ENCODE measurements around the gene UBALD1. TPM values are rescaled to one million over a fixed set of nuclear protein-coding genes. Genes with fewer than 3 reads are reported as not detected.

UBALD1 gene
- total and polyA plus RNA-seq, 4 donors = 6.6 to 43.2 (median 29.4) TPM

- no peak for ATAC-seq (ENCODE audit: insufficient read depth, low FRiP score)
These were observed 8.3 kb downstream of the UBALD1 start for GRCh38 chr16:4606354-4606753.

DNA sequence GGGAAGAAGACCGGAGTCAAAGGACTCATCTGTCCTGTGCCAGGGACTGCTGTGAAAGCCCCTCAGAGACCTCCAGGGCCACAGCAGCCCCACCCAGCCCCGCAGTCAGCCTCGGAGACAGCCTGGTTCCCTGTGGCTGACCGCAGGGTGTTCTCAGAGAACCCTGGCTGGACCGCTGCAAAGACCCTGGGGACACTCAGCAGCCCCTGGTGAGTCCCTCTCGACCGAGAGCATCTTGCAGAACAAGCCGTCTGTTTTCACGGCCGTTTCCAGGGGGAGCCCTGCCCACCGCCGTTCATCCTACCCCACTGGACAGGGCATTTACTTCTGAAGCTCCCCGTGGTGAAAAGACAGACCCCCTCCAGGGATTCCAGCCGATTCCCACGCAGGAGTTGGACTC lies 10.3 kb downstream of the UBALD1 start:
- Histone ChIP-seq H3K4me1 (ENCODE audit: control insufficient read depth in 5 of 5, insufficient read depth in 5 of 5, low read length in 5 of 5) (peaks cover 0 to 17% (median 4%) of the 10 kb centered on the region in 5 donors), H3K27ac (ENCODE audit: low read depth in 1 of 2, low read length in 1 of 2) (no peak overlapping the region), H3K9me3 (ENCODE audit: control insufficient read depth in 4 of 4, insufficient read depth in 3 of 4, low read length in 3 of 4) (no peaks in the 10 kb centered on the region), H3K27me3 (ENCODE audit: control insufficient read depth in 3 of 3, insufficient read depth in 3 of 3, low read length in 2 of 3) (no peaks in the 10 kb centered on the region), H3K9ac (ENCODE audit: insufficient read depth in 1 of 2, low read length in 2 of 2) (no peak overlapping the region), H3K36me3 (ENCODE audit: control insufficient read depth in 4 of 4, insufficient read depth in 4 of 4, low read length in 4 of 4) (peaks cover 0 to 18% (median 0%) of the 10 kb centered on the region in 4 donors), H3K4me3 (no peak overlapping the region)
- no peak for TF ChIP-seq CTCF (IDR thresholded peaks at IDR 0.05; ENCODE audit: control extremely low read depth, extremely low read depth)
- 70 to 72% methylated on average over 13 to 15 of the region's 15 CpGs for WGBS, 2 donors
- ATAC-seq (ENCODE audit: insufficient read depth, low FRiP score) = no peak
- DNase-seq = no peak

More at GRCh38 chr16:4606354-4606753, 8.3 kb downstream of the UBALD1 start:
- Histone ChIP-seq H3K9ac (ENCODE audit: insufficient read depth in 1 of 2, low read length in 2 of 2) (no peak overlapping the region), H3K27ac (ENCODE audit: low read depth in 1 of 2, low read length in 1 of 2) (no peak overlapping the region), H3K4me3 (no peak overlapping the region), H3K9me3 (ENCODE audit: control insufficient read depth in 4 of 4, insufficient read depth in 3 of 4, low read length in 3 of 4) (no peaks in the 10 kb centered on the region), H3K27me3 (ENCODE audit: control insufficient read depth in 3 of 3, insufficient read depth in 3 of 3, low read length in 2 of 3) (no peaks in the 10 kb centered on the region), H3K36me3 (ENCODE audit: control insufficient read depth in 4 of 4, insufficient read depth in 4 of 4, low read length in 4 of 4) (peaks cover 0 to 25% (median 0%) of the 10 kb centered on the region in 4 donors), H3K4me1 (ENCODE audit: control insufficient read depth in 5 of 5, insufficient read depth in 5 of 5, low read length in 5 of 5) (peaks cover 0 to 12% (median 2%) of the 10 kb centered on the region in 5 donors)
- TF ChIP-seq CTCF (IDR thresholded peaks at IDR 0.05; ENCODE audit: control extremely low read depth, extremely low read depth) = no peak
- WGBS, 2 donors = 68 to 78% methylated on average over 9 of the region's 9 CpGs
- no peak for DNase-seq

GRCh38 chr16:4603624-4604170 lies 11.0 kb downstream of the UBALD1 start:
- Histone ChIP-seq H3K27ac (ENCODE audit: low read depth in 1 of 2, low read length in 1 of 2) (no peak overlapping the region), H3K9me3 (ENCODE audit: control insufficient read depth in 4 of 4, insufficient read depth in 3 of 4, low read length in 3 of 4) (no peaks in the 10 kb centered on the region), H3K27me3 (ENCODE audit: control insufficient read depth in 3 of 3, insufficient read depth in 3 of 3, low read length in 2 of 3) (no peaks in the 10 kb centered on the region), H3K36me3 (ENCODE audit: control insufficient read depth in 4 of 4, insufficient read depth in 4 of 4, low read length in 4 of 4) (peaks cover 0 to 12% (median 0%) of the 10 kb centered on the region in 4 donors), H3K9ac (ENCODE audit: insufficient read depth in 1 of 2, low read length in 2 of 2) (no peak overlapping the region), H3K4me1 (ENCODE audit: control insufficient read depth in 5 of 5, insufficient read depth in 5 of 5, low read length in 5 of 5) (peaks cover 0 to 17% (median 4%) of the 10 kb centered on the region in 5 donors), H3K4me3 (no peak overlapping the region)
- ATAC-seq (ENCODE audit: insufficient read depth, low FRiP score) (no peak), DNase-seq (no peak)
- 57 to 82% methylated on average over 13 of the region's 13 CpGs for WGBS, 2 donors
- TF ChIP-seq CTCF (IDR thresholded peaks at IDR 0.05; ENCODE audit: control extremely low read depth, extremely low read depth) = no peak

DNA sequence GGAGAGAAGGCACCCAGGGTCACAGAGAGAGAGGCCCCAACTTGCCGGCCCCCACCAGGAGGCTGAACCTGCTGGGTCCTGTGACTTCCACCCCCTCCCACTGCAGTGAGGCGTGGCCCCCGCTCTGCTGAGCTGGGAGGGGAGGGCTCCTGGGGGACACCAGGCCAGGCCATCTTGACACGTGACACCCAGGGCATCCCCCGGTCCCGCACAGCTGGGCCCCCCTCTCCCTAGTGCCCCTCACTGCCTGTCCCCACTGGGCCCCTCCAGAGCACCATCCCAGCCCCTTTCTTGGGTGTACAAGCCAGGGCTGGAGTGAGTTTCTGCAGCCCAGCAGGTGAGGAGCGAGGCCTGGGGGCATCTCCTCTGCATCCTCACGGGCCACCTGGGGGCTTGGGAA lies 12.4 kb downstream of the UBALD1 start:
- Histone ChIP-seq H3K4me3 (no peak overlapping the region), H3K9ac (ENCODE audit: insufficient read depth in 1 of 2, low read length in 2 of 2) (no peak overlapping the region), H3K4me1 (ENCODE audit: control insufficient read depth in 5 of 5, insufficient read depth in 5 of 5, low read length in 5 of 5) (peaks cover 0 to 17% (median 4%) of the 10 kb centered on the region in 5 donors), H3K36me3 (ENCODE audit: control insufficient read depth in 4 of 4, insufficient read depth in 4 of 4, low read length in 4 of 4) (no peaks in the 10 kb centered on the region), H3K27me3 (ENCODE audit: control insufficient read depth in 3 of 3, insufficient read depth in 3 of 3, low read length in 2 of 3) (no peaks in the 10 kb centered on the region), H3K27ac (ENCODE audit: low read depth in 1 of 2, low read length in 1 of 2) (no peak overlapping the region), H3K9me3 (ENCODE audit: control insufficient read depth in 4 of 4, insufficient read depth in 3 of 4, low read length in 3 of 4) (no peaks in the 10 kb centered on the region)
- no peak for DNase-seq
- WGBS, 2 donors = 67 to 74% methylated on average over 5 to 8 of the region's 8 CpGs
- no peak for ATAC-seq (ENCODE audit: insufficient read depth, low FRiP score)
- TF ChIP-seq CTCF (IDR thresholded peaks at IDR 0.05; ENCODE audit: control extremely low read depth, extremely low read depth) = no peak
